ENCODE measurements around the gene ZBTB7A.

- TF ChIP-seq POLR2A (IDR thresholded peaks at IDR 0.05), result no peak
- TF ChIP-seq, protein P1, sequence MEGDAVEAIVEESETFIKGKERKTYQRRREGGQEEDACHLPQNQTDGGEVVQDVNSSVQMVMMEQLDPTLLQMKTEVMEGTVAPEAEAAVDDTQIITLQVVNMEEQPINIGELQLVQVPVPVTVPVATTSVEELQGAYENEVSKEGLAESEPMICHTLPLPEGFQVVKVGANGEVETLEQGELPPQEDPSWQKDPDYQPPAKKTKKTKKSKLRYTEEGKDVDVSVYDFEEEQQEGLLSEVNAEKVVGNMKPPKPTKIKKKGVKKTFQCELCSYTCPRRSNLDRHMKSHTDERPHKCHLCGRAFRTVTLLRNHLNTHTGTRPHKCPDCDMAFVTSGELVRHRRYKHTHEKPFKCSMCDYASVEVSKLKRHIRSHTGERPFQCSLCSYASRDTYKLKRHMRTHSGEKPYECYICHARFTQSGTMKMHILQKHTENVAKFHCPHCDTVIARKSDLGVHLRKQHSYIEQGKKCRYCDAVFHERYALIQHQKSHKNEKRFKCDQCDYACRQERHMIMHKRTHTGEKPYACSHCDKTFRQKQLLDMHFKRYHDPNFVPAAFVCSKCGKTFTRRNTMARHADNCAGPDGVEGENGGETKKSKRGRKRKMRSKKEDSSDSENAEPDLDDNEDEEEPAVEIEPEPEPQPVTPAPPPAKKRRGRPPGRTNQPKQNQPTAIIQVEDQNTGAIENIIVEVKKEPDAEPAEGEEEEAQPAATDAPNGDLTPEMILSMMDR (IDR thresholded peaks at IDR 0.05), result no peak
Measured at GRCh38 chr19:4007836-4008539, 58.7 kb downstream of the ZBTB7A start.
